ENCODE measurements around the gene HOXB3.

DNA sequence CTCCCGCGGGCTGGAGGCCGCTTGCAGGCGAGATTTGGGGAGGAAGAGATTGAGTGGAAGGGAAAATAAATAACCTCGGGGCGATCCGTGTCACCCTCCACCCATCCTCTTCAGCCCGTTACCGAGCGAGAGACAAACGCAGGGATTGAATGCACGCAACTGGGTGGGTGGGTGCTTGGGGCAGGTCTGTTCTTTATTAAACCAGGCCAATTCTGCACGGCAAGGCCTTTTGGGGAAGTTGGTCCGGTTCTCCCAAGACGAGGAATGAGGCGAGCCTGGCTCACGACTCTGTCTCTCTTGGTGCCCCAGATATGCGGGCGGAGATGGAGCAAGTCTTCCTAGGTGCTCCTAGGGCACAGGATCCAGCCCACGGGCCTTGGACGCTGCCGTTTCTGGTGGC is 21.2 kb upstream of the HOXB3 start:
- TF ChIP-seq, protein P1, sequence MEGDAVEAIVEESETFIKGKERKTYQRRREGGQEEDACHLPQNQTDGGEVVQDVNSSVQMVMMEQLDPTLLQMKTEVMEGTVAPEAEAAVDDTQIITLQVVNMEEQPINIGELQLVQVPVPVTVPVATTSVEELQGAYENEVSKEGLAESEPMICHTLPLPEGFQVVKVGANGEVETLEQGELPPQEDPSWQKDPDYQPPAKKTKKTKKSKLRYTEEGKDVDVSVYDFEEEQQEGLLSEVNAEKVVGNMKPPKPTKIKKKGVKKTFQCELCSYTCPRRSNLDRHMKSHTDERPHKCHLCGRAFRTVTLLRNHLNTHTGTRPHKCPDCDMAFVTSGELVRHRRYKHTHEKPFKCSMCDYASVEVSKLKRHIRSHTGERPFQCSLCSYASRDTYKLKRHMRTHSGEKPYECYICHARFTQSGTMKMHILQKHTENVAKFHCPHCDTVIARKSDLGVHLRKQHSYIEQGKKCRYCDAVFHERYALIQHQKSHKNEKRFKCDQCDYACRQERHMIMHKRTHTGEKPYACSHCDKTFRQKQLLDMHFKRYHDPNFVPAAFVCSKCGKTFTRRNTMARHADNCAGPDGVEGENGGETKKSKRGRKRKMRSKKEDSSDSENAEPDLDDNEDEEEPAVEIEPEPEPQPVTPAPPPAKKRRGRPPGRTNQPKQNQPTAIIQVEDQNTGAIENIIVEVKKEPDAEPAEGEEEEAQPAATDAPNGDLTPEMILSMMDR (IDR thresholded peaks at IDR 0.05 in 4 of 5, conservative IDR thresholded peaks at IDR 0.05 in 1 of 5) = no peak
- no peak for TF ChIP-seq POLR2A (IDR thresholded peaks at IDR 0.05)

Data from gastrocnemius medialis (tissue), 4 donors.